ENCODE measurements around the gene KIF3A. TPM values are rescaled to one million over a fixed set of nuclear protein-coding genes. Genes with fewer than 3 reads are reported as not detected.

The KIF3A gene
- total RNA-seq, 4 donors from 2014 or later: 2.6 to 15.0 (median 6.3) TPM

GRCh38 chr5:132739232-132739631 is 1.9 kb upstream of the KIF3A start:
- H3K9me3 ChIP-seq: no peaks in the 10 kb centered on the region
- no peak for DNase-seq (ENCODE audit: low spot score in 2 of 2)
- no peak overlapping the region for H3K4me3 ChIP-seq
- no peak overlapping the region for H3K27ac ChIP-seq
- H3K27me3 ChIP-seq: peaks cover 7% of the 10 kb centered on the region
- H3K4me1 ChIP-seq: peaks cover 16% of the 10 kb centered on the region
- TF ChIP-seq CTCF (IDR thresholded peaks at IDR 0.05) (no peak), POLR2AphosphoS5 (IDR thresholded peaks at IDR 0.05) (no peak), EP300 (IDR thresholded peaks at IDR 0.05) (no peak), POLR2A (IDR thresholded peaks at IDR 0.05) (no peak)
- 93% methylated on average over 1 of the region's 1 CpG for WGBS
- no peaks in the 10 kb centered on the region for H3K36me3 ChIP-seq

GRCh38 chr5:132737982-132738681 is 786 bp upstream of the KIF3A start:
- WGBS: 75% methylated on average over 9 of the region's 9 CpGs
- no peaks in the 10 kb centered on the region for H3K36me3 ChIP-seq
- H3K27ac ChIP-seq: no peak overlapping the region
- peaks cover 16% of the 10 kb centered on the region for H3K4me1 ChIP-seq
- peaks cover 7% of the 10 kb centered on the region for H3K27me3 ChIP-seq
- H3K4me3 ChIP-seq: peak overlapping the region; percentile 90
- no peak for DNase-seq (ENCODE audit: low spot score in 2 of 2)
- TF ChIP-seq POLR2A (IDR thresholded peaks at IDR 0.05) (no peak), CTCF (IDR thresholded peaks at IDR 0.05) (no peak), EP300 (IDR thresholded peaks at IDR 0.05) (no peak), POLR2AphosphoS5 (IDR thresholded peaks at IDR 0.05) (no peak)
- no peaks in the 10 kb centered on the region for H3K9me3 ChIP-seq

GRCh38 chr5:132734687-132735086 is 2.7 kb downstream of the KIF3A start:
- no peak for TF ChIP-seq EP300 (IDR thresholded peaks at IDR 0.05)
- no peak for TF ChIP-seq POLR2A (IDR thresholded peaks at IDR 0.05)
- TF ChIP-seq CTCF (IDR thresholded peaks at IDR 0.05): no peak
- no peak for TF ChIP-seq POLR2AphosphoS5 (IDR thresholded peaks at IDR 0.05)
- Histone ChIP-seq H3K9me3 (no peaks in the 10 kb centered on the region), H3K4me1 (peaks cover 16% of the 10 kb centered on the region), H3K36me3 (no peaks in the 10 kb centered on the region), H3K27ac (no peak overlapping the region), H3K27me3 (no peaks in the 10 kb centered on the region), H3K4me3 (no peak overlapping the region)
- DNase-seq (ENCODE audit: low spot score in 2 of 2): no peak
- WGBS: 81% methylated on average over 2 of the region's 2 CpGs

- 85% methylated on average over 2 of the region's 2 CpGs for WGBS
Measured at GRCh38 chr5:132733499-132734148, 3.7 kb downstream of the KIF3A start.

More at GRCh38 chr5:132733499-132734148, 3.7 kb downstream of the KIF3A start:
- Histone ChIP-seq H3K9me3 (no peaks in the 10 kb centered on the region), H3K4me3 (no peak overlapping the region), H3K27me3 (no peaks in the 10 kb centered on the region), H3K27ac (no peak overlapping the region), H3K36me3 (no peaks in the 10 kb centered on the region), H3K4me1 (peaks cover 16% of the 10 kb centered on the region)
- DNase-seq (ENCODE audit: low spot score in 2 of 2): no peak
- TF ChIP-seq CTCF (IDR thresholded peaks at IDR 0.05) (no peak), POLR2AphosphoS5 (IDR thresholded peaks at IDR 0.05) (no peak), EP300 (IDR thresholded peaks at IDR 0.05) (no peak), POLR2A (IDR thresholded peaks at IDR 0.05) (no peak)
